Duodenal mucosa (tissue), 2 donors: ENCODE measurements around the gene IQCH.

Source experiments
- H3K27ac ChIP-seq: one replicate; pipeline ENCODE4 v1.7.0; 2013; ENCODE audit warnings: low read depth, low read length
- H3K27me3 ChIP-seq, 2 donors: one replicate each; pipeline ENCODE4 v1.7.0; 2013; ENCODE audit warnings: low read length in 2 of 2, control low read depth in 1 of 2; ENCODE audit not compliant: insufficient read depth in 2 of 2, control insufficient read depth in 1 of 2
- H3K36me3 ChIP-seq, 2 donors: one replicate each; pipeline ENCODE4 v1.7.0; 2013; ENCODE audit warnings: low read length in 2 of 2, control low read depth in 1 of 2; ENCODE audit not compliant: insufficient read depth in 2 of 2, control insufficient read depth in 1 of 2
- H3K4me1 ChIP-seq, 2 donors: one replicate each; pipeline ENCODE4 v1.7.0; 2013; ENCODE audit warnings: low read length in 2 of 2, control low read depth in 1 of 2; ENCODE audit not compliant: insufficient read depth in 2 of 2, control insufficient read depth in 1 of 2
- H3K4me3 ChIP-seq, 2 donors: one replicate each; pipeline ENCODE4 v1.7.0; 2013; ENCODE audit warnings: low read length in 2 of 2, low read depth in 1 of 2
- H3K9ac ChIP-seq, 2 donors: one replicate each; pipeline ENCODE4 v1.7.0; 2013; ENCODE audit warnings: low read length in 2 of 2, low read depth in 1 of 2
- H3K9me3 ChIP-seq, 2 donors: one replicate each; pipeline ENCODE4 v1.7.0; 2013; ENCODE audit warnings: low read length in 2 of 2, control low read depth in 1 of 2; ENCODE audit not compliant: control insufficient read depth in 1 of 2

The IQCH gene

GRCh38 chr15:67319961-67320360, 65.4 kb downstream of the IQCH start:
- Histone ChIP-seq H3K9me3 (no peaks in the 10 kb centered on the region), H3K36me3 (no peaks in the 10 kb centered on the region), H3K27me3 (no peaks in the 10 kb centered on the region), H3K27ac (no peak overlapping the region), H3K9ac (no peak overlapping the region), H3K4me1 (no peaks in the 10 kb centered on the region), H3K4me3 (no peak overlapping the region)

DNA sequence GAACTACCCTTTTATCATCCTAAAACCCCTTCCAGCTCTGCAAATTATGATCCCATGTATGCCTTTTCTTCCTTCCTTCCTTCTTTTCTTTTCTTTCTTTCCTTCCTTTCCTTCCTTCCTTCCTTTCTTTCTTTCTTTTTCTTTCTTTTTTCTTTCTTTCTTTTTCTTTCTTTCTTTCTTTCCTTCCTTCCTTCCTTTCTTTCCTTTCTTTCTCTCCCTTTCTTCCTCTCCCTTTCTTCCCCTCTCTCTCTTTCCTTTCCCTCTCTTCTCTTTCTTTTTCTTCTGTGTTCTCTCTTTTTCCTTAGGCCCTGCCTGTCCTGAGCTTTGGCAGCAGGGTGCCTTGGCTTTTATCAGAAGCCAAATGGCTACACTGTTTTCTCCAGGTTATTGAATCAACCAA, 66.8 kb downstream of the IQCH start:
- Histone ChIP-seq H3K4me1 (no peaks in the 10 kb centered on the region), H3K27me3 (no peaks in the 10 kb centered on the region), H3K36me3 (no peaks in the 10 kb centered on the region), H3K4me3 (no peak overlapping the region), H3K9me3 (no peaks in the 10 kb centered on the region), H3K9ac (no peak overlapping the region), H3K27ac (no peak overlapping the region)

DNA sequence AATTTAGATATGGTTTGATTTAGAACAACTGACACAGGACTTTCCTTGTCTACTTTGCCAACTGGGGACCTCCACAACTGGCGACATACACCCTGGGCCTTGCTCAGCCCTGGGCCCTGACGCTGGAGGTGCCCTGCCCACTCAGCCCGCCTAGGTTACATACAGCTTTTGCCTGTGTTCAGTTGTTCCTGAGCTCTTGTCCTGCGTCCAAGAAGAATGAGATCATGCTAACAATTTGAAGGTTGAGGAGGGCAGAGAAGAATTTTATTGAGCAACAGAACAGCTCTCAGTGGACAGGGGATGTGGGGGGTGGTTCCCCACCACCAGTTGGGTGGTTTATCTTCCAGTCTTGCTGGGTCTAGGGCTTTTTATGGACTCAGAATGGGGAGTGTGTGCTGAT, 67.9 kb downstream of the IQCH start:
- Histone ChIP-seq H3K27me3 (no peaks in the 10 kb centered on the region), H3K27ac (no peak overlapping the region), H3K4me1 (no peaks in the 10 kb centered on the region), H3K9ac (no peak overlapping the region), H3K36me3 (no peaks in the 10 kb centered on the region), H3K4me3 (no peak overlapping the region), H3K9me3 (peaks cover 4 to 5% of the 10 kb centered on the region in 2 donors)

GRCh38 chr15:67327312-67327711, 72.7 kb downstream of the IQCH start:
- no peaks in the 10 kb centered on the region for H3K4me1 ChIP-seq
- no peak overlapping the region for H3K27ac ChIP-seq
- H3K36me3 ChIP-seq = no peaks in the 10 kb centered on the region
- H3K9ac ChIP-seq = no peak overlapping the region
- no peak overlapping the region for H3K4me3 ChIP-seq
- peaks cover 6 to 10% of the 10 kb centered on the region in 2 donors for H3K9me3 ChIP-seq
- H3K27me3 ChIP-seq = no peaks in the 10 kb centered on the region

- Histone ChIP-seq H3K36me3 (no peaks in the 10 kb centered on the region), H3K9ac (no peak overlapping the region), H3K27ac (no peak overlapping the region), H3K27me3 (no peaks in the 10 kb centered on the region), H3K4me3 (no peak overlapping the region), H3K4me1 (no peaks in the 10 kb centered on the region), H3K9me3 (peaks cover 6 to 10% of the 10 kb centered on the region in 2 donors)
Observed at GRCh38 chr15:67327737-67328136, 73.2 kb downstream of the IQCH start.

GRCh38 chr15:67329984-67330733, 75.6 kb downstream of the IQCH start:
- Histone ChIP-seq H3K36me3 (no peaks in the 10 kb centered on the region), H3K27me3 (no peaks in the 10 kb centered on the region), H3K9ac (no peak overlapping the region), H3K4me3 (no peak overlapping the region), H3K27ac (no peak overlapping the region), H3K9me3 (peaks cover 6 to 10% of the 10 kb centered on the region in 2 donors), H3K4me1 (no peaks in the 10 kb centered on the region)

GRCh38 chr15:67331676-67332075, 77.1 kb downstream of the IQCH start:
- H3K4me3 ChIP-seq = no peak overlapping the region
- H3K27me3 ChIP-seq = no peaks in the 10 kb centered on the region
- no peaks in the 10 kb centered on the region for H3K36me3 ChIP-seq
- no peak overlapping the region for H3K9ac ChIP-seq
- no peaks in the 10 kb centered on the region for H3K4me1 ChIP-seq
- peaks cover 6 to 10% of the 10 kb centered on the region in 2 donors for H3K9me3 ChIP-seq
- no peak overlapping the region for H3K27ac ChIP-seq

- H3K27ac ChIP-seq = no peak overlapping the region
- no peak overlapping the region for H3K4me3 ChIP-seq
- no peaks in the 10 kb centered on the region for H3K9me3 ChIP-seq
- no peaks in the 10 kb centered on the region for H3K4me1 ChIP-seq
- no peaks in the 10 kb centered on the region for H3K27me3 ChIP-seq
- H3K36me3 ChIP-seq = no peaks in the 10 kb centered on the region
- H3K9ac ChIP-seq = no peak overlapping the region
Observed at GRCh38 chr15:67335026-67335425, 80.4 kb downstream of the IQCH start.

- no peaks in the 10 kb centered on the region for H3K4me1 ChIP-seq
- H3K36me3 ChIP-seq = no peaks in the 10 kb centered on the region
- H3K9me3 ChIP-seq = no peaks in the 10 kb centered on the region
- H3K9ac ChIP-seq = no peak overlapping the region
- no peak overlapping the region for H3K27ac ChIP-seq
- H3K4me3 ChIP-seq = no peak overlapping the region
- H3K27me3 ChIP-seq = no peaks in the 10 kb centered on the region
Observed at GRCh38 chr15:67335534-67336222, 81.1 kb downstream of the IQCH start.

- Histone ChIP-seq H3K4me1 (no peaks in the 10 kb centered on the region), H3K27ac (no peak overlapping the region), H3K9ac (no peak overlapping the region), H3K36me3 (peaks cover 0 to 2% of the 10 kb centered on the region in 2 donors), H3K9me3 (no peaks in the 10 kb centered on the region), H3K27me3 (no peaks in the 10 kb centered on the region), H3K4me3 (no peak overlapping the region)
Observed at GRCh38 chr15:67340630-67341029, 86.0 kb downstream of the IQCH start.
